HG03342 (cell line): Measurements from ENCODE around the gene RARA.
A peak's percentile ranks its signal among the peaks of the same experiment; 100 is the strongest.

Experiments
- ATAC-seq: cut with Tn5 transposase; IDR thresholded peaks from one replicate; pipeline ENCODE4 v1.9.1; 2021; ENCODE audit warnings: mild to moderate bottlenecking, moderate library complexity; ENCODE audit not compliant: unreplicated experiment

Gene RARA

DNA sequence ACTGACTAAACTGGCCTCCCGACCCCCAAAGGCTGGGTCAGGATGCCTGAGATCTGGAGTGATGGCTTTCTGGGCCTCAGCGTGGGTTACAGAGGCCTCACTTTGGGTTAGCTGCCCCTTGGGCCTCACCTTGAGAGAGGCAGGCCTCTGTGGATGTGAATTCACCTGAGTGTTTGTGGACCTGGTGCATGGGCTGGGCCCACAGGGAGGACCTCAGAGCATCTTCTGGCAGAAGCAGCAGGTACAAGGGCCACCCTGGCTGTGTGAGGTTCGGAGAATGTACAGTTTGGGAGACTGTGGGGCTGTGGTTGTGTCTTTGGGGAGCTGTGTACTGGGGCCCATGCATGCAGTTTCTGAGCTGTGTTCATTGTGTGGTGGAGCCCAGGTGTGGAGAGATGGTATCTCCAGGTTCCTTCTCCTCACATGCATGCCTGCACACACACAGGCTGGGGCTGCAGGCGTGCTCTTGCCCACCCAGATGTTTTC lies 18.3 kb downstream of the RARA start:
- no peak for ATAC-seq

- no peak for ATAC-seq
These were observed 18.9 kb downstream of the RARA start for GRCh38 chr17:40327735-40328385.

DNA sequence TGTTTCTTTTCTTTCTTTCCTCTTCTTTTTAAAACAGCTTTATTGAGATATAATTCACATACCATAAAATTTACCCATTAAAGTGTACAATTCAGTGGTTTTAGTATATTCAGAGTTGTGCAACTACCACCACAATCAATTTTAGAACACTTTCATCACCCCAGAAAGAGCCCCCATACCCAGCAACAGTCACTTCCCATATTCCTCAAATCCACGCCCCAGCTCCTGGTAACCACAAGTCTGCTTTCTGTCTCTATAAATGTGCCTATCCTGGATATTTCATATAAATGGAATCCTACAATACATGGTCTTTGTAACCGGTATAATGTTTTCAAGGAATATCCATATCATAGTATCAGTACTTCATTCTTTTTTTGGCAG lies 19.4 kb downstream of the RARA start:
- ATAC-seq: no peak

GRCh38 chr17:40329839-40330794 lies 21.1 kb downstream of the RARA start:
- ATAC-seq: no peak

GRCh38 chr17:40330850-40331470 lies 22.0 kb downstream of the RARA start:
- ATAC-seq: no peak

GRCh38 chr17:40331743-40332641 lies 23.0 kb downstream of the RARA start:
- ATAC-seq: no peak

- ATAC-seq: no peak
These were observed 24.9 kb downstream of the RARA start for GRCh38 chr17:40333781-40334448.

DNA sequence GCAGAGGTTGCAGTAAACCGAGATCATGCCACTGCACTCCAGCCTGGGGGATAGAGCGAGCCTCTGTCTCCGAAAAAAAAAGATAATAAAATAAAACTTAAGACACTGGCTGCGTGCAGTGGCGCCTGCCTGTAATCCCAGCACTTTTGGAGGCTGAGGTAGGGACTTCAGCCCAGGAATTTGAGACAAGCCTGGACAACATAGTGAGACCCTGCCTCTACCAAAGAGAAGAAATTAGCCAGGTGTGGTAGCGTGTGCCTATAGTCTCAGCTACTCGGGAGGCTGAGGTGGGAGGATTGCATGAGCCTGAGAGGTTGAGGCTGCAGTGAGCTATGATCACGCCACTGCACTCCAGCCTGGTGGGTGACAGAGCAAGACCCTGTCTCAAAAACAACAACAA lies 26.6 kb downstream of the RARA start:
- no peak for ATAC-seq

DNA sequence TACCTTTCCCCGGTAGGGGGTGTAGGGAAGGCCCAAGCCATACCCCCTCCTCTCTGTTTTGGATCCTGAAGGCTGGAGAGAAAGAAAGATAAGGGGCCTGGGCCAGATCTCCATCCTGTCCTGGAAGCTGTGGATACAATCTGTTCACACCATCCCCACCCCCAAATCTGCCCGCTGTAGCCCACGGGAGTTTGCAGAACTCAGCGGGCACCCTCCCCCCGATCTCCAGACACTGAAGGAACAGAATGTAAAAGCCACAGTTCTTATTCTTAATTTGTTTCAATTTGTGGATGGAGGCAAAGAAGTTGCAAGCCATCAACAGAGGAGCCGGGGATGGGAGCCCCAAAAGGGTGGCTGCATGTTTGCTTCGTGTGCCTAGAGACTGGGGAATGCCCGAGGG lies 28.4 kb downstream of the RARA start:
- ATAC-seq: no peak

DNA sequence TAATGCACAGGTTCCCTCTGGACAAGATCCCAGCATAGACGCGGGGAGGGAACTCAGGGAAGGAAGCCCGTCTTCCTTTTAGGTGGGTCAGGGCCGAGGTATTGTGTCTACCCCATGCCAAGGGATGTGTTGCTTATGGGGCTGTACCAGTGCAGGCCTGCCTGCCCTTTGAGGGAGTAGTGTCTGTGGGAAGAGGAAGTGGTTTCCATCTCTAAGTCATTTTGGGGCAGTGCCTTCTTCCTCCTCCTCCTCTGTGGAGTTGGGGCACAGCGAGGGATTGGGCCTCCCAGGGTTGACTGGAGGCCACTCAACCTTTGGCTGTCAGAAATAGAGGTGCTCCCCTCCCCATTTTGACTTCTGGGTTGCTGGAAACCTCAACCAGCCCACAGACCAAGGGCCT lies 29.1 kb downstream of the RARA start:
- no peak for ATAC-seq

GRCh38 chr17:40338941-40339649 lies 30.1 kb downstream of the RARA start:
- ATAC-seq: no peak

- no peak for ATAC-seq
These were observed 31.3 kb downstream of the RARA start for GRCh38 chr17:40340327-40340726.

DNA sequence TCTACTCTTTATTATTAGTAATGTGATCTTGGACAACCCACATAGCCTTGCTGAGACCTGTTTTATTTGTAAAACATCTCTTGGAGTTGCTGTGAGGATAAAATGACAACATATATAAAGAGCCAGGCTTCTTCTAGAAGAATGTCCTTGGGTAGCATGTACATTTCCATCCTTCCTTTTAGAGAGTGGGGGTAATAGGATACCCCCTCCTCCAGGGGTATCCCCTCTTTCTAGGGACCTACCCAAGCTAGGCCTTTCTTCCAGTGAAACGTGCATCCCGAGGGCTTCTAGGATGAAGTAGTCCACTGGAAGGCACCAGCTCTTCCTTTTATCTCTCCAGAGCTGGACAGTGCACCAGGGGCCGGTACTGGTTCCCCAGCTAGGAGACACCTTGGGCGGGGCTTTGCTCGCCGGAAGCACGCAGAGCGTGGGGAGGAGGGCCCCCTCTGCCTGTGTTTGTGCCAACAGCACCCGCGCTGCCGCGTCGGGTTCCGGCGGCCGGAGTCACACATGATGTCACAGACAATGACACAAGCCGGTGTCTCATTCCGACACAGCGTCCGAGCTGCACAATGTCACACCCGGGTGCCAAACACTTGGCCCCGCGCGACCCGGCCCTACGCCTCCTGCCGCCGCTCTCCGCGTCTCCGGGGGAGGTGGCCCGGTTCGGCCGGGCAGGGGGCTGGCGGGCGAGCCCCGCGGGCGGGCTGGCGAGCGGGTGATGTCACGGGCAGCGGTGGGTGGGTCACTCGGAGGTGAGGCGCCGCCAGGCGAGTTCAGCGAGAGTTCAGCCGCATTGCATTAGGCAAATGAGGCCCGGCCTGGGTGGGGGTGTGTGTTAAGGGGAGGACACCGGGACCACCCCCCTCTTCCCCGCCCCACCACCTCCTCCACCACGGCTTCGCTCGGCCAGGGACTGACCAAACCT lies 32.2 kb downstream of the RARA start:
- ATAC-seq: peak; percentile 58

GRCh38 chr17:40341808-40342503 lies 33.0 kb downstream of the RARA start:
- no peak for ATAC-seq

DNA sequence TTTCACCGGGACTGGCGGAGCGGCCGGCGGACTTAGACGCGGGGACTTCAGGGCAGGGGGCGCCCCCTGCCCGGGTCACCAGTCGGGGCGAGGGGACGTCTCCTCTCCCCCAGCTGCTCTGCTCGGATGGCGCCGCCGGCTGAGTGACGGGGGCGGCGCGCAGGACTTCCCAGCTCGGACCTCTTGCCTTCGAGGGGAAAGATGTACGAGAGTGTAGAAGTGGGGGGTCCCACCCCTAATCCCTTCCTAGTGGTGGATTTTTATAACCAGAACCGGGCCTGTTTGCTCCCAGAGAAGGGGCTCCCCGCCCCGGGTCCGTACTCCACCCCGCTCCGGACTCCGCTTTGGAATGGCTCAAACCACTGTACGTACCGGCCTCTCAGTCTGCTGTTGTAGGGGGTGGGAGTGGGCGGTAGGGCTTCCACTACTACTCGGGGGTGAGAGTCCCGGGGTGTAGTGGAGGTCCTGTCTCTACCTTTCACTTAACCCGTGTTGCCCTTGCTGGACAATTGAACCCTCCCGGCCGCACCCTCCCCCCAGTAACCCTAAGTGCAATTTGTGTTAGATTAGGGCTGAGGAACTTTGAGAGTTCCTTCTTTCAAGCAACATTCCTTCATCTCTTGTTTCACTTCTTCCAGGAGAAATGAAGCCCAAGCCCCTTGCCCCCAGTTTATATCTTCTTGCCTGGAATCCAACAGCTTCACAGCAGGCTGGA lies 33.7 kb downstream of the RARA start:
- ATAC-seq: no peak

- ATAC-seq: no peak
These were observed 34.5 kb downstream of the RARA start for GRCh38 chr17:40343219-40344119.
